C4-2B (cell line): ENCODE data around the gene EHD1.

ENCODE experiments used
- ZFX ChIP-seq: fragments of 450-650 bp; IDR thresholded peaks from 2 replicates; pipeline ENCODE4 v1.6.1; 2017
- TF ChIP-seq, protein P1 (sequence below): fragments of 450-650 bp; conservative IDR thresholded peaks from 2 replicates; pipeline ENCODE4 v1.5.1; 2017; ENCODE audit warnings: mild to moderate bottlenecking

DNA sequence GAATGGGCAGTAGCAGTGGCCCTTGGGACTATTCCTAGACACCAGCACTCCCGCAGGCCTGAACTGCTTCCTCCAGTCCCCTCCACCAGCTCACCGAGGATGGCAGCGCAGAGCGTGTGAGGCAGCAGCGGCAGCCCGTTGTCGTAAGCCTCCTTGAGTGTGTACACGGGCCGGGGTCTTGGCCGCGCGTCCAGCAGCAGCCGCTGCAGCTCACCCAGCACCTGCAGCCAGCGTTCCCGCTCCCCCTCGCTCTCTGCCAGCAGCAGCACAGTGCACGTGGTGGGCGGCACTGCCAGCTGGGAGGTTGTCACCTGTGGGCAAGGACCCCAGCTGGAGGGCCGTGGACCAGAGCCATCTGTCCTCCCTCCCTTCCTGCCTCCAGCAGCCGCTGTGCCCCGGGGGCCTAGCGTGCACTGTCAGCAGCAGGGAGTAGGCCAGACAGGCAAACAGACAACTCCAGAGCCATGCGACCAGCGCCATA, 47.0 kb downstream of the EHD1 start:
- TF ChIP-seq, protein P1, sequence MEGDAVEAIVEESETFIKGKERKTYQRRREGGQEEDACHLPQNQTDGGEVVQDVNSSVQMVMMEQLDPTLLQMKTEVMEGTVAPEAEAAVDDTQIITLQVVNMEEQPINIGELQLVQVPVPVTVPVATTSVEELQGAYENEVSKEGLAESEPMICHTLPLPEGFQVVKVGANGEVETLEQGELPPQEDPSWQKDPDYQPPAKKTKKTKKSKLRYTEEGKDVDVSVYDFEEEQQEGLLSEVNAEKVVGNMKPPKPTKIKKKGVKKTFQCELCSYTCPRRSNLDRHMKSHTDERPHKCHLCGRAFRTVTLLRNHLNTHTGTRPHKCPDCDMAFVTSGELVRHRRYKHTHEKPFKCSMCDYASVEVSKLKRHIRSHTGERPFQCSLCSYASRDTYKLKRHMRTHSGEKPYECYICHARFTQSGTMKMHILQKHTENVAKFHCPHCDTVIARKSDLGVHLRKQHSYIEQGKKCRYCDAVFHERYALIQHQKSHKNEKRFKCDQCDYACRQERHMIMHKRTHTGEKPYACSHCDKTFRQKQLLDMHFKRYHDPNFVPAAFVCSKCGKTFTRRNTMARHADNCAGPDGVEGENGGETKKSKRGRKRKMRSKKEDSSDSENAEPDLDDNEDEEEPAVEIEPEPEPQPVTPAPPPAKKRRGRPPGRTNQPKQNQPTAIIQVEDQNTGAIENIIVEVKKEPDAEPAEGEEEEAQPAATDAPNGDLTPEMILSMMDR: no peak
- TF ChIP-seq ZFX: no peak
